DOHH2 (cell line): ENCODE results near the gene PCDHB6.

ENCODE experiments used
- H3F3A ChIP-seq: fragments of 200-600 bp; sonication (generic), shearing (Covaris generic); 2 replicates; pipeline ENCODE4 v1.6.0; 2016; ENCODE audit warnings: antibody characterized with exemption, mild to moderate bottlenecking; ENCODE audit not compliant: control insufficient read depth, insufficient read depth
- H3K27ac ChIP-seq: fragments of 200-600 bp; sonication (generic); 2 replicates; pipeline ENCODE4 v1.5.1; 2014; ENCODE audit warnings: low read depth, mild to moderate bottlenecking, low read length, moderate library complexity
- H3K27me3 ChIP-seq: fragments of 200-600 bp; sonication (generic); 2 replicates; pipeline ENCODE4 v1.6.1; 2014; ENCODE audit warnings: mild to moderate bottlenecking, low read length, mixed read lengths; ENCODE audit not compliant: control insufficient read depth
- H3K36me3 ChIP-seq: fragments of 200-600 bp; sonication (generic); 2 replicates; pipeline ENCODE4 v1.6.1; 2014; ENCODE audit warnings: mild to moderate bottlenecking, low read length, moderate library complexity, mixed read lengths; ENCODE audit not compliant: control insufficient read depth
- H3K4me1 ChIP-seq: fragments of 200-600 bp; sonication (generic); 2 replicates; pipeline ENCODE4 v1.6.1; 2014; ENCODE audit warnings: mild to moderate bottlenecking, low read length, mixed read lengths; ENCODE audit not compliant: control insufficient read depth
- H3K4me2 ChIP-seq: fragments of 200-600 bp; sonication (generic); 2 replicates; pipeline ENCODE4 v1.6.0; 2014; ENCODE audit warnings: mild to moderate bottlenecking, low read length, moderate library complexity
- H3K4me3 ChIP-seq: fragments of 200-600 bp; sonication (generic); 2 replicates; pipeline ENCODE4 v1.5.1; 2014; ENCODE audit warnings: mild to moderate bottlenecking, low read length, mixed read lengths
- H3K79me2 ChIP-seq: fragments of 200-600 bp; sonication (generic); 2 replicates; pipeline ENCODE4 v1.6.1; 2014; ENCODE audit warnings: mild to moderate bottlenecking, low read length, mixed read lengths; ENCODE audit not compliant: control insufficient read depth
- H3K9me2 ChIP-seq: fragments of 200-600 bp; sonication (generic); replicated peaks from 2 replicates; pipeline ENCODE4 v1.6.1; 2014; ENCODE audit warnings: mild to moderate bottlenecking, low read length, mixed read lengths; ENCODE audit not compliant: control insufficient read depth
- H3K9me3 ChIP-seq: fragments of 200-600 bp; sonication (generic); 2 replicates; pipeline ENCODE4 v1.6.1; 2014; ENCODE audit warnings: antibody characterized with exemption, low read length, mixed read lengths; ENCODE audit not compliant: control insufficient read depth, insufficient read depth
- H4K20me1 ChIP-seq: fragments of 200-600 bp; sonication (generic); 2 replicates; pipeline ENCODE4 v1.6.0; 2014; ENCODE audit warnings: low read depth, mild to moderate bottlenecking, antibody characterized with exemption, low read length, moderate library complexity; ENCODE audit not compliant: control insufficient read depth, insufficient read depth
- EZH2phosphoT487 ChIP-seq: fragments of 200-600 bp; sonication (generic); IDR thresholded peaks from 2 replicates; pipeline ENCODE4 v1.6.1; 2017; ENCODE audit warnings: borderline replicate concordance, mild to moderate bottlenecking, antibody characterized with exemption, low read length, moderate library complexity, mixed read lengths
- TF ChIP-seq, protein P1 (sequence below): fragments of 200-600 bp; sonication (generic); IDR thresholded peaks from one replicate; pipeline ENCODE4 v1.5.1; 2014; ENCODE audit warnings: antibody characterized with exemption, mild to moderate bottlenecking, low read depth, low read length; ENCODE audit not compliant: poor library complexity, severe bottlenecking

PCDHB6 gene

DNA sequence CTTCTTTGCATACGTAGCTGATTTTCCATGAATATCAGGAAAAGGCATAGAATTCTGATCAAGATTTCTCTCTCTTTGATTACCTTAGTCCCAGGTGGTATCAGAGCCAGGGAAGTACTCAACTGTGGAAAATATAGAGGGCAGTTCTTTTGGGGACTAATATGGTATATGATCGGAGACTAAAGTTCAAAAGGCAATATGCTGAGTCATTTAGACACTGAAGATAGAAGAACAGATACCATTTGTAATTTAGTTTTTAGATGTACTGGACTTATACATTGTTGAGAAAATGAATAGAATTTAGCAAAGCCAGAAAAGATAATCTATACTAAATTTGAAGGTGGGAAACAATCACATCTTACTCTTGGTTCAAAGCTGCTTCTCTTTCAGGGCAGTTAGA is 44.5 kb upstream of the PCDHB6 start:
- TF ChIP-seq EZH2phosphoT487: no peak
- TF ChIP-seq, protein P1, sequence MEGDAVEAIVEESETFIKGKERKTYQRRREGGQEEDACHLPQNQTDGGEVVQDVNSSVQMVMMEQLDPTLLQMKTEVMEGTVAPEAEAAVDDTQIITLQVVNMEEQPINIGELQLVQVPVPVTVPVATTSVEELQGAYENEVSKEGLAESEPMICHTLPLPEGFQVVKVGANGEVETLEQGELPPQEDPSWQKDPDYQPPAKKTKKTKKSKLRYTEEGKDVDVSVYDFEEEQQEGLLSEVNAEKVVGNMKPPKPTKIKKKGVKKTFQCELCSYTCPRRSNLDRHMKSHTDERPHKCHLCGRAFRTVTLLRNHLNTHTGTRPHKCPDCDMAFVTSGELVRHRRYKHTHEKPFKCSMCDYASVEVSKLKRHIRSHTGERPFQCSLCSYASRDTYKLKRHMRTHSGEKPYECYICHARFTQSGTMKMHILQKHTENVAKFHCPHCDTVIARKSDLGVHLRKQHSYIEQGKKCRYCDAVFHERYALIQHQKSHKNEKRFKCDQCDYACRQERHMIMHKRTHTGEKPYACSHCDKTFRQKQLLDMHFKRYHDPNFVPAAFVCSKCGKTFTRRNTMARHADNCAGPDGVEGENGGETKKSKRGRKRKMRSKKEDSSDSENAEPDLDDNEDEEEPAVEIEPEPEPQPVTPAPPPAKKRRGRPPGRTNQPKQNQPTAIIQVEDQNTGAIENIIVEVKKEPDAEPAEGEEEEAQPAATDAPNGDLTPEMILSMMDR: no peak
- H3K79me2 ChIP-seq: no peaks in the 10 kb centered on the region
- H3K36me3 ChIP-seq: no peaks in the 10 kb centered on the region
- no peak overlapping the region for H3K27ac ChIP-seq
- H3K4me3 ChIP-seq: no peak overlapping the region
- no peaks in the 10 kb centered on the region for H4K20me1 ChIP-seq
- H3K9me3 ChIP-seq: no peaks in the 10 kb centered on the region
- no peaks in the 10 kb centered on the region for H3K27me3 ChIP-seq
- no peaks in the 10 kb centered on the region for H3F3A ChIP-seq
- no peaks in the 10 kb centered on the region for H3K9me2 ChIP-seq
- H3K4me1 ChIP-seq: no peaks in the 10 kb centered on the region
- no peak overlapping the region for H3K4me2 ChIP-seq

DNA sequence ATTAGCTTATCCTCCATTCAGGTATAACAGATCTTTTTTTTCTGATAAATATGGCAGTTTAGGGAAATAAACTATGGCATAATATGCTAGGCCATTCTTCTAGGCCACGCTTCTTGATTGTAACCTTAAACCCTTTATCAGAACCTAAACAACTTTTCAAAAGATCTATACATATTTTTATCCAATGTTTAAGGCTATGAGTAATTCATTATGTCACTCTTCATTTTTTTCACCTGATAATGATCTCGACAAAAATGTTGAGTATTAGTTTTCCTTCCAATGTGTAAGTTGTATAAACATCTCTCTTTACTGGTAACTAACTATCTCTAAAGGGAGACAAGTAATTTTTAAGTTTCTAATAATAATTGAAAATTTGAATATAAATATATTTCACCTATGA is 30.6 kb upstream of the PCDHB6 start:
- H3K4me2 ChIP-seq: no peak overlapping the region
- H4K20me1 ChIP-seq: no peaks in the 10 kb centered on the region
- TF ChIP-seq, protein P1: no peak
- TF ChIP-seq EZH2phosphoT487: no peak
- no peak overlapping the region for H3K4me3 ChIP-seq
- no peaks in the 10 kb centered on the region; the same call in 1 of the 2 replicates for H3K9me3 ChIP-seq
- H3K4me1 ChIP-seq: no peaks in the 10 kb centered on the region
- no peaks in the 10 kb centered on the region for H3K9me2 ChIP-seq
- H3K36me3 ChIP-seq: no peaks in the 10 kb centered on the region
- no peak overlapping the region for H3K27ac ChIP-seq
- no peaks in the 10 kb centered on the region for H3K79me2 ChIP-seq
- no peaks in the 10 kb centered on the region for H3K27me3 ChIP-seq
- no peaks in the 10 kb centered on the region for H3F3A ChIP-seq

DNA sequence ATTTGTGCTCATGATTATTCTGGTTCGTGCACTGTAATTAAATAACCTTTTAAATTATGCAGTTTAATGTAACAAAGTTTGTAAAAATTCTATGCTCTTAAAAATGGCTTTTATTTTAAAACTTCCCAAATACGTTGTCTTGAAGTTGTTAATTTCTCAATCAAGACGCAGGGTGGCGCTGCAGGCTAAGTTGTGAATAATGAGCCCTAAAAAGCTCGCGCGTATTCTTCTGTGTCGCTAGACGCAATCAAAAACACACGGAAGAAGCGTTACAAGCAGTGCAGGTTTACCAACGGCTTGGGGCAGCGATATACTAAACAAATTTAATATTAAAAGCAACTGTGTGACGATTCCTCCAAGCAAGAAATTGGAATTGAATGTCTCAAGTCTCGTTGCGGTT is 28.3 kb upstream of the PCDHB6 start, which contains the start of gene PCDHB4:
TSS of gene PCDHB4 (plus strand) at position 256 of the 400 bp plus-strand sequence. CDS start 181 bp downstream, outside the sequence.
- no peak within 1 kb of the TSS for H3K4me2 ChIP-seq

More for the DNA sequence above, 28.3 kb upstream of the PCDHB6 start, which contains the start of gene PCDHB4:
- H3K79me2 ChIP-seq: no peaks in the 10 kb centered on the region
- H3K4me1 ChIP-seq: no peaks in the 10 kb centered on the region
- H4K20me1 ChIP-seq: no peaks in the 10 kb centered on the region
- H3K9me3 ChIP-seq: no peaks in the 10 kb centered on the region; the same call in 1 of the 2 replicates
- TF ChIP-seq EZH2phosphoT487: no peak
- TF ChIP-seq, protein P1: no peak
- no peaks in the 10 kb centered on the region for H3K27me3 ChIP-seq
- no peaks in the 10 kb centered on the region for H3K9me2 ChIP-seq
- H3K27ac ChIP-seq: no peak within 1 kb of the TSS
- no peak within 1 kb of the TSS for H3K4me3 ChIP-seq
- H3K36me3 ChIP-seq: no peaks in the 10 kb centered on the region
- H3F3A ChIP-seq: no peaks in the 10 kb centered on the region
